DND-41 (cell line): ENCODE data around the gene LLGL2.

Source experiments
- CTCF ChIP-seq: IDR thresholded peaks from 2 replicates; pipeline ENCODE4 v1.5.1; 2012; ENCODE audit warnings: borderline replicate concordance, low read length, moderate library complexity, mild to moderate bottlenecking; ENCODE audit not compliant: poor library complexity, severe bottlenecking; ENCODE audit errors: extremely low read depth
- EZH2 ChIP-seq: IDR thresholded peaks from 3 replicates; pipeline ENCODE4 v1.6.1; 2012; ENCODE audit warnings: borderline replicate concordance, low read depth, mild to moderate bottlenecking, moderate library complexity, low read length, inconsistent platforms; ENCODE audit not compliant: severe bottlenecking

DNA sequence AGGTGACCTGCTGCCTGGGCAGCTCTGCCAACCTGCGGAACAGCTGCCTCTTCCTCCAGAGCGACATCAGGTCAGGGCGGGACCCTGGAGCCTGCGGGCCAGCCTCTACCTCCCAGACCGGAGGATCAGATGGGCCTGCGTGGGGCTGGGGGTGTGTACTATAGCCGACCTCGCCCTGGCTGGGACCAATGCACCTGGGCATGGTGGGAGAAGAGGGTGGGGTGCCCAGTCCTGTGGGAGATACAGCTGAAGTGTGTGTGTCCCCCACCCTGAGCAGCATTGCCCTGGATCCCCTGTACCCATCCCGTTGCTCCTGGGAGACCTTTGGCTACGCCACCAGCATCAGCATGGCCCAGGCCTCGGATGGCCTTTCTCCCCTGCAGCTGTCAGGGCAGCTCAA is 29.5 kb upstream of the LLGL2 start:
- TF ChIP-seq CTCF (no peak), EZH2 (no peak)
